T-helper 1 cell treated with Interleukin-12 subunit alpha and Interleukin-12 subunit beta and Interleukin-4 antibody, amounts not matched to agents 30 ng/mL and 1 ng/mL, for 36 hours (primary cell): ENCODE data around the gene PRIMA1. TPM values are rescaled to one million over a fixed set of nuclear protein-coding genes. Genes with fewer than 3 reads are reported as not detected.

ENCODE experiments used
- intact Hi-C: fragments of 100-400 bp; cut with micrococcal nuclease; formaldehyde crosslinking; loops from one replicate; pipeline ENCODE4 v1.15.1; 2024
- total RNA-seq: library from RNA; stranded (reverse); gene quantifications from 2 replicates; pipeline ENCODE4 v1.2.3, GENCODE V29; 2022

Gene PRIMA1
- total RNA-seq, 1 donor from 2014 or later, result not detected

- intact Hi-C loops, result no loop called here
These were observed 54.7 kb downstream of the PRIMA1 start for GRCh38 chr14:93733631-93734030.

GRCh38 chr14:93733231-93733630, 55.1 kb downstream of the PRIMA1 start:
- intact Hi-C loops, result no loop called here

GRCh38 chr14:93732524-93732923, 55.8 kb downstream of the PRIMA1 start:
- intact Hi-C loops, result no loop called here

- intact Hi-C loops, result no loop called here
These were observed 56.5 kb downstream of the PRIMA1 start for GRCh38 chr14:93731753-93732152.

- intact Hi-C loops, result no loop called here
These were observed 58.3 kb downstream of the PRIMA1 start for GRCh38 chr14:93729993-93730392.

GRCh38 chr14:93728651-93729016, 59.7 kb downstream of the PRIMA1 start:
- intact Hi-C loops, result no loop called here

GRCh38 chr14:93727917-93728650, 60.2 kb downstream of the PRIMA1 start:
- intact Hi-C loops, result no loop called here

- intact Hi-C loops, result no loop called here
These were observed 61.1 kb downstream of the PRIMA1 start for GRCh38 chr14:93727039-93727740.

- intact Hi-C loops, result no loop called here
These were observed 62.3 kb downstream of the PRIMA1 start for GRCh38 chr14:93725993-93726392.

- intact Hi-C loops, result no loop called here
These were observed 63.2 kb downstream of the PRIMA1 start for GRCh38 chr14:93725002-93725582.

GRCh38 chr14:93723001-93723400, 65.3 kb downstream of the PRIMA1 start:
- intact Hi-C loops, result no loop called here

- intact Hi-C loops, result no loop called here
These were observed 67.3 kb downstream of the PRIMA1 start for GRCh38 chr14:93720981-93721483.

- intact Hi-C loops, result no loop called here
These were observed 68.0 kb downstream of the PRIMA1 start for GRCh38 chr14:93720076-93720815.

- intact Hi-C loops, result no loop called here
These were observed 69.0 kb downstream of the PRIMA1 start for GRCh38 chr14:93719256-93719655.

- intact Hi-C loops, result no loop called here
These were observed 70.5 kb downstream of the PRIMA1 start for GRCh38 chr14:93717668-93718320.

GRCh38 chr14:93716746-93717667, 71.3 kb downstream of the PRIMA1 start:
- intact Hi-C loops, result no loop called here

GRCh38 chr14:93716002-93716745, 72.1 kb downstream of the PRIMA1 start:
- intact Hi-C loops, result no loop called here

- intact Hi-C loops, result no loop called here
These were observed 72.9 kb downstream of the PRIMA1 start for GRCh38 chr14:93715279-93715927.

GRCh38 chr14:93714605-93715004, 73.7 kb downstream of the PRIMA1 start:
- intact Hi-C loops, result no loop called here
